RWPE2 (cell line): ENCODE results near the gene C1QTNF6.

Experiments used
- ATAC-seq: fragments of 200-7000 bp; cut with Tn5 transposase; 3 replicates; pipeline ENCODE4 v1.9.1; 2021; ENCODE audit warnings: low read depth
- DNase-seq: peaks from one replicate; pipeline ENCODE4 v3.0.0-alpha.2; 2020; ENCODE audit warnings: low spot score
- H3K27ac ChIP-seq: fragments of 450-650 bp; 2 replicates; pipeline ENCODE4 v1.5.1; 2017; ENCODE audit warnings: mild to moderate bottlenecking; ENCODE audit not compliant: poor library complexity, severe bottlenecking
- H3K27me3 ChIP-seq: fragments of 250-450 bp; sonication (Bioruptor Pico); 2 replicates; pipeline ENCODE4 v1.5.1; 2021; ENCODE audit warnings: mild to moderate bottlenecking, moderate library complexity; ENCODE audit not compliant: insufficient read depth, poor library complexity, severe bottlenecking
- H3K36me3 ChIP-seq: fragments of 250-450 bp; sonication (Bioruptor Pico); 2 replicates; pipeline ENCODE4 v1.5.1; 2020; ENCODE audit warnings: low read depth, mild to moderate bottlenecking, moderate library complexity
- H3K4me1 ChIP-seq: fragments of 250-450 bp; sonication (Bioruptor Pico); 2 replicates; pipeline ENCODE4 v1.5.1; 2021; ENCODE audit warnings: mild to moderate bottlenecking, moderate library complexity; ENCODE audit not compliant: insufficient read depth, poor library complexity, severe bottlenecking
- H3K4me3 ChIP-seq: fragments of 250-450 bp; sonication (Bioruptor Pico); 2 replicates; pipeline ENCODE4 v1.5.1; 2021; ENCODE audit warnings: mild to moderate bottlenecking, moderate library complexity; ENCODE audit not compliant: severe bottlenecking
- H3K9me3 ChIP-seq: fragments of 250-450 bp; sonication (Bioruptor Pico); 2 replicates; pipeline ENCODE4 v1.5.1; 2021; ENCODE audit warnings: mild to moderate bottlenecking, moderate library complexity; ENCODE audit not compliant: severe bottlenecking
- CTCF ChIP-seq: fragments of 450-650 bp; IDR thresholded peaks from one replicate; pipeline ENCODE4 v1.5.1; 2017; ENCODE audit warnings: mild to moderate bottlenecking, moderate library complexity; ENCODE audit not compliant: poor library complexity, severe bottlenecking

The C1QTNF6 gene

GRCh38 chr22:37145180-37146050, 42.6 kb downstream of the C1QTNF6 start:
- no peaks in the 10 kb centered on the region for H3K9me3 ChIP-seq
- no peak overlapping the region for H3K27ac ChIP-seq
- TF ChIP-seq CTCF, result no peak
- H3K4me1 ChIP-seq, result no peaks in the 10 kb centered on the region
- H3K4me3 ChIP-seq, result no peak overlapping the region
- H3K36me3 ChIP-seq, result no peaks in the 10 kb centered on the region
- DNase-seq (no peak), ATAC-seq (no peak)
- no peaks in the 10 kb centered on the region for H3K27me3 ChIP-seq

GRCh38 chr22:37144180-37144554, 43.9 kb downstream of the C1QTNF6 start:
- TF ChIP-seq CTCF, result no peak
- no peak for ATAC-seq

GRCh38 chr22:37141971-37142370, 46.1 kb downstream of the C1QTNF6 start:
- Histone ChIP-seq H3K4me1 (no peaks in the 10 kb centered on the region), H3K9me3 (no peaks in the 10 kb centered on the region), H3K27ac (no peak overlapping the region), H3K36me3 (no peaks in the 10 kb centered on the region), H3K27me3 (no peaks in the 10 kb centered on the region), H3K4me3 (no peak overlapping the region)
- DNase-seq, result no peak
- no peak for ATAC-seq
- TF ChIP-seq CTCF, result no peak

More at GRCh38 chr22:37144180-37144554, 43.9 kb downstream of the C1QTNF6 start:
- no peak for DNase-seq
- Histone ChIP-seq H3K4me1 (no peaks in the 10 kb centered on the region), H3K4me3 (no peak overlapping the region), H3K27me3 (no peaks in the 10 kb centered on the region), H3K36me3 (no peaks in the 10 kb centered on the region), H3K27ac (no peak overlapping the region), H3K9me3 (no peaks in the 10 kb centered on the region)

GRCh38 chr22:37141476-37141875, 46.6 kb downstream of the C1QTNF6 start:
- Histone ChIP-seq H3K4me1 (no peaks in the 10 kb centered on the region), H3K9me3 (no peaks in the 10 kb centered on the region), H3K27me3 (no peaks in the 10 kb centered on the region), H3K4me3 (no peak overlapping the region), H3K27ac (no peak overlapping the region), H3K36me3 (no peaks in the 10 kb centered on the region)
- no peak for ATAC-seq
- no peak for DNase-seq
- TF ChIP-seq CTCF, result no peak

DNA sequence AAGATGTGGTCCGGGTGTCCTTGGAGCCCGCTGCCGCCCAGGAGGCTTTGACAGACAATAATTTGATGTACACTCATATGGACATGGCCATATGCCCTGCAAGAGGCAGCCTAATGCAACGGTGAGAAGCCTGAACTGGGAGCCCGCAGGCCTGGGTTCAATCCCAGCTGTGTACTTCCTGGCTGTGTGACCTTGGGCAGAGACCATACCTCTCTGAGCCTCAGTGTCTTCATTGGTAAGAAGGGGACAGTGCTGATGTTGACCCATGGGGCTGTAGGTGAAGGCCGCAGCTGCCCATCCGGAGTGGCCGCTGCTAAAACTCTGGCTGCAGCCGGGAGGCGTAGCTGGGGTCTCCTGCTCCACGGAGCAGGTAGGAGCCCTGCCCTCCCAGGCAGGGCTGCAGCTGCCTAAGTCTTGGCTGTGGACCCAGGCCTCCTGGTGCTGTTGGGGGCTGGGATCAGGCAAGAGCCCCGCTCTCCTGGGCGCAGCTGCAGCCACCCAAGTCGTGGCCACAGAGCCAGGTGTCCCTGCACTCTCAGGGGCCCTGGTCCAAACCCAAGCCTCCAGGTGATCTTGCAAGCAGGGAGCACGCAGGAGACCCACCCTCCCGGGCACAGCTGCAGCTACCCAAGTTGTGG, 47.2 kb downstream of the C1QTNF6 start:
- H3K27ac ChIP-seq, result no peak overlapping the region
- ATAC-seq (no peak), DNase-seq (no peak)
- no peaks in the 10 kb centered on the region for H3K4me1 ChIP-seq
- H3K9me3 ChIP-seq, result no peaks in the 10 kb centered on the region
- no peak for TF ChIP-seq CTCF
- H3K27me3 ChIP-seq, result no peaks in the 10 kb centered on the region
- H3K36me3 ChIP-seq, result no peaks in the 10 kb centered on the region
- H3K4me3 ChIP-seq, result no peak overlapping the region
